ENCODE measurements around the gene ABR.
A peak's percentile ranks its signal among the peaks of the same experiment; 100 is the strongest.

Gene ABR

GRCh38 chr17:1030684-1031532, 148.9 kb downstream of the ABR start:
- DNase-seq (ENCODE audit: low read depth): no peak

GRCh38 chr17:1029922-1030644, 149.7 kb downstream of the ABR start:
- DNase-seq (ENCODE audit: low read depth): no peak

- DNase-seq (ENCODE audit: low read depth): peak; percentile 58
Observed at GRCh38 chr17:1029196-1029921, 150.4 kb downstream of the ABR start.

GRCh38 chr17:1027044-1027443, 152.7 kb downstream of the ABR start:
- no peak for DNase-seq (ENCODE audit: low read depth)

GRCh38 chr17:1026599-1026975, 153.2 kb downstream of the ABR start:
- no peak for DNase-seq (ENCODE audit: low read depth)

- no peak for DNase-seq (ENCODE audit: low read depth)
Observed at GRCh38 chr17:1025733-1026598, 153.8 kb downstream of the ABR start.

- DNase-seq (ENCODE audit: low read depth): no peak
Observed at GRCh38 chr17:1024076-1024475, 155.7 kb downstream of the ABR start.

GRCh38 chr17:1022278-1023024, 157.3 kb downstream of the ABR start:
- no peak for DNase-seq (ENCODE audit: low read depth)

- DNase-seq (ENCODE audit: low read depth): no peak
Observed at GRCh38 chr17:1021147-1021546, 158.6 kb downstream of the ABR start.

GRCh38 chr17:1019451-1019850, 160.3 kb downstream of the ABR start:
- no peak for DNase-seq (ENCODE audit: low read depth)

GRCh38 chr17:1018547-1018946, 161.2 kb downstream of the ABR start:
- no peak for DNase-seq (ENCODE audit: low read depth)

- DNase-seq (ENCODE audit: low read depth): no peak
Observed at GRCh38 chr17:1013729-1014090, 166.1 kb downstream of the ABR start.

GRCh38 chr17:1012823-1013728, 166.7 kb downstream of the ABR start:
- no peak for DNase-seq (ENCODE audit: low read depth)

- DNase-seq (ENCODE audit: low read depth): no peak
Observed at GRCh38 chr17:1011760-1012735, 167.7 kb downstream of the ABR start.

- DNase-seq (ENCODE audit: low read depth): no peak
Observed at GRCh38 chr17:1011138-1011537, 168.6 kb downstream of the ABR start.

GRCh38 chr17:1010586-1010985, 169.2 kb downstream of the ABR start:
- no peak for DNase-seq (ENCODE audit: low read depth)

GRCh38 chr17:1010086-1010450, 169.7 kb downstream of the ABR start:
- no peak for DNase-seq (ENCODE audit: low read depth)

- no peak for DNase-seq (ENCODE audit: low read depth)
Observed at GRCh38 chr17:1009229-1010085, 170.3 kb downstream of the ABR start.

Data from ELR (cell line).